Endothelial cell of umbilical vein (primary cell): Measurements from ENCODE around the gene BIRC2. TPM values are rescaled to one million over a fixed set of nuclear protein-coding genes. Genes with fewer than 3 reads are reported as not detected.

Experiments used
- BruUV-seq: library from RNA; stranded (reverse); fragments of 400-500 nt; replicated peaks from 2 replicates; lab custom pipeline; 2021; lab: Mats Ljungman, UMichigan
- CTCF ChIA-PET: fragments of 300-600, 350-600 bp; sonication (Branson Sonifier 250); formaldehyde crosslinking; loops from one replicate; lab custom pipeline; 2021; ENCODE audit warnings: antibody characterized with exemption, inconsistent platforms; lab: Charles Lee
- POLR2A ChIA-PET: fragments of 300-600, 350-600 bp; sonication (Branson Sonifier 250); formaldehyde crosslinking; loops from one replicate; lab custom pipeline; 2021; ENCODE audit warnings: antibody characterized with exemption, inconsistent platforms; lab: Charles Lee
- DNase-seq: peaks from one replicate; pipeline ENCODE4 v3.0.0-alpha.2; 2011; ENCODE audit warnings: low read depth, low spot score
- FAIRE-seq: peaks from 2 replicates; lab custom pipeline; 2011; peaks lifted over from hg19 to GRCh38; lab: Jason Lieb, UNC
- H2AFZ ChIP-seq: 2 replicates; pipeline ENCODE4 v1.6.0; 2012; ENCODE audit warnings: low read depth, low read length, control low read depth, inconsistent platforms
- H3K27ac ChIP-seq: 2 replicates; pipeline ENCODE4 v1.5.1; 2011; ENCODE audit warnings: low read depth, mild to moderate bottlenecking, control low read depth, low read length, moderate library complexity; ENCODE audit not compliant: insufficient read depth
- H3K27me3 ChIP-seq, 2 experiments: 2 replicates each; pipeline versions ENCODE4 v1.6.0 to v1.6.1; 2011; ENCODE audit warnings: low read length in 2 of 2, mixed read lengths in 1 of 2; ENCODE audit not compliant: control insufficient read depth in 2 of 2, insufficient read depth in 2 of 2
- H3K36me3 ChIP-seq, 2 experiments: 2 replicates in 1 of 2; 3 replicates in 1 of 2; pipeline ENCODE4 v1.5.1; 2011; ENCODE audit warnings: low read length in 2 of 2, mild to moderate bottlenecking in 1 of 2, moderate library complexity in 1 of 2; ENCODE audit not compliant: control insufficient read depth in 2 of 2, insufficient read depth in 2 of 2; ENCODE audit errors: extremely low read depth in 1 of 2
- H3K4me1 ChIP-seq: 3 replicates; pipeline ENCODE4 v1.5.1; 2011; ENCODE audit warnings: mild to moderate bottlenecking, low read length; ENCODE audit not compliant: control insufficient read depth, insufficient read depth; ENCODE audit errors: extremely low read depth
- H3K4me2 ChIP-seq: 2 replicates; pipeline ENCODE4 v1.6.1; 2011; ENCODE audit warnings: low read length, control low read depth, mixed read lengths; ENCODE audit not compliant: insufficient read depth
- H3K4me3 ChIP-seq, 3 experiments: fragments of 200-600 bp in 1 of 3; sonication (generic), shearing (Covaris generic) in 1 of 3; replicated peaks in 1 of 3; 2 replicates each; pipeline ENCODE4 v1.5.1; 2011 to 2016; ENCODE audit warnings: control low read depth in 3 of 3, low read length in 3 of 3, mild to moderate bottlenecking in 2 of 3, inconsistent platforms in 1 of 3, low read depth in 1 of 3, moderate library complexity in 1 of 3; ENCODE audit not compliant: insufficient read depth in 1 of 3
- H3K79me2 ChIP-seq: 2 replicates; pipeline ENCODE4 v1.6.0; 2012; ENCODE audit warnings: low read length, inconsistent platforms; ENCODE audit not compliant: control insufficient read depth, insufficient read depth
- H3K9ac ChIP-seq: replicated peaks from 2 replicates; pipeline ENCODE3; 2011; ENCODE audit warnings: low read length, control low read depth; ENCODE audit not compliant: insufficient read depth; ENCODE audit errors: extremely low read depth
- H3K9me1 ChIP-seq: replicated peaks from 3 replicates; pipeline ENCODE4 v1.6.0; 2011; ENCODE audit warnings: mild to moderate bottlenecking, low read length; ENCODE audit not compliant: control insufficient read depth, insufficient read depth; ENCODE audit errors: extremely low read depth
- H3K9me3 ChIP-seq: replicated peaks from 2 replicates; pipeline ENCODE4 v1.5.1; 2012; ENCODE audit warnings: low read length, inconsistent platforms; ENCODE audit not compliant: control insufficient read depth, insufficient read depth
- H4K20me1 ChIP-seq: replicated peaks from 2 replicates; pipeline ENCODE3; 2011; ENCODE audit warnings: mild to moderate bottlenecking, low read length; ENCODE audit not compliant: control insufficient read depth, insufficient read depth; ENCODE audit errors: extremely low read depth
- EZH2 ChIP-seq: IDR thresholded peaks from 2 replicates; pipeline ENCODE4 v1.6.1; 2012; ENCODE audit warnings: borderline replicate concordance, low read depth, mild to moderate bottlenecking, moderate library complexity, low read length, inconsistent platforms; ENCODE audit not compliant: severe bottlenecking
- FOS ChIP-seq: IDR thresholded peaks from 2 replicates; pipeline ENCODE4 v1.6.1; 2011; ENCODE audit warnings: mild to moderate bottlenecking, low read length, moderate library complexity, borderline replicate concordance; ENCODE audit not compliant: insufficient read depth
- GATA2 ChIP-seq: IDR thresholded peaks from 2 replicates; pipeline ENCODE4 v1.7.0; 2011; ENCODE audit warnings: low read depth, mild to moderate bottlenecking, moderate library complexity, mixed read lengths, low read length; ENCODE audit not compliant: insufficient read length, insufficient read depth
- JUN ChIP-seq: IDR thresholded peaks from 2 replicates; pipeline ENCODE4 v1.6.1; 2011; ENCODE audit warnings: borderline replicate concordance, low read depth; ENCODE audit not compliant: insufficient read length, insufficient read depth
- MYC ChIP-seq: IDR thresholded peaks from one replicate; pipeline ENCODE4 v1.6.1; 2011; ENCODE audit warnings: mild to moderate bottlenecking, low read depth, low read length
- POLR2A ChIP-seq: IDR thresholded peaks from 2 replicates; pipeline ENCODE4 v1.6.1; 2012; ENCODE audit warnings: low read depth, mild to moderate bottlenecking, control low read depth, low read length
- POLR2AphosphoS5 ChIP-seq: IDR thresholded peaks from 2 replicates; pipeline ENCODE4 v1.6.1; 2012; ENCODE audit warnings: low read depth, mild to moderate bottlenecking, control low read depth, low read length, moderate library complexity; ENCODE audit not compliant: insufficient read depth
- dilution Hi-C: fragments of 300-500 bp; cut with MboI; formaldehyde crosslinking; loops from one replicate; pipeline ENCODE4 v1.15.0; 2019; ENCODE audit warnings: low sequenced_read_pairs; ENCODE audit not compliant: extremely low pct_ligation_motif_present
- intact Hi-C: fragments of 100-400 bp; cut with micrococcal nuclease; formaldehyde crosslinking; loops from one replicate; pipeline ENCODE4 v1.10.0; 2022
- polyA plus RNA-seq, 4 experiments: library from polyadenylated mRNA; depleted of rRNA in 3 of 4; stranded (reverse) in 3 of 4; unstranded in 1 of 4; fragments of >200 nt; gene quantifications; 2 replicates each; pipeline versions ENCODE4 v1.2.1 to v1.2.3, GENCODE V29; 2011 to 2012; ENCODE audit warnings: missing spikeins in 1 of 4
- total RNA-seq: library from RNA; stranded (reverse); gene quantifications from 2 replicates; pipeline ENCODE4 v1.2.3, GENCODE V29; 2021
- TF ChIP-seq, protein P1 (sequence below): IDR thresholded peaks from 2 replicates; pipeline ENCODE4 v1.6.1; 2011; ENCODE audit not compliant: insufficient read depth, insufficient read length
- TF ChIP-seq, protein P2 (sequence below), 2 donors: IDR thresholded peaks; 1 replicate in 1 of 2; 2 replicates in 1 of 2; pipeline ENCODE4 v1.5.1; 2011; ENCODE audit warnings: low read length in 2 of 2, mild to moderate bottlenecking in 2 of 2, moderate library complexity in 2 of 2, control low read depth in 1 of 2, inconsistent platforms in 1 of 2, low read depth in 1 of 2; ENCODE audit not compliant: insufficient read depth in 1 of 2; ENCODE audit errors: extremely low read depth in 1 of 2

The BIRC2 gene
- total and polyA plus RNA-seq, 2 donors (not counting 3 experiments of a cell fraction or from before 2014, with no cell fraction given), result 42.8 to 47.3 TPM

DNA sequence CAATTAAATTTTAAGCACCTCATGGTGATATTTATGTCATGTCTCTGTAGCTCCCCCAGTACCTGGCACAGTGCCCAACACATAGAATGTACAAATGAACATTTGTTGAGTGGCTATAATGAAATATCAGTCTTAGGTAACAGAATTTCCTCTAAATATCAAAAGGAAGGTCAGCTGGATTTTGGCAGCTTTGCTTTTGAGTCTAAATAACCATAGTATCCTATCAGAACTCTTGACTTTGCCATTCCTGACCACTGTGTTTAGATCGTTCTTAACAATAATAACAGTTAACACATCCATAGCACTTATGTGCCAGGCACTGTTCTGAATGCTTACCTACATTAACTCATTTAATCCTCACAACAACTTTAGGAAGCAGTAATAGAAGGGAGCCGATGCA, 79.0 kb downstream of the BIRC2 start:
- Histone ChIP-seq H3K4me2 (no peak overlapping the region), H3K9me1 (no peaks in the 10 kb centered on the region), H4K20me1 (no peaks in the 10 kb centered on the region), H3K4me3 (no peak overlapping the region), H2AFZ (no peak overlapping the region), H3K4me1 (no peaks in the 10 kb centered on the region), H3K27ac (no peak overlapping the region), H3K27me3 (no peaks in the 10 kb centered on the region), H3K9ac (no peak overlapping the region), H3K9me3 (no peaks in the 10 kb centered on the region), H3K36me3 (no peaks in the 10 kb centered on the region), H3K79me2 (peaks cover 76% of the 10 kb centered on the region)
- FAIRE-seq (no peak), DNase-seq (no peak)
- dilution Hi-C loops, result no loop called here
- intact Hi-C loops, result no loop called here
- CTCF ChIA-PET, result interaction anchor here (0.8 to 2.1 kb wide), 5 partner anchors 12 to 70 kb away, joined by 3 to 8 read pairs (median 5); no protein-coding TSS in a partner anchor
- TF ChIP-seq, protein P1, sequence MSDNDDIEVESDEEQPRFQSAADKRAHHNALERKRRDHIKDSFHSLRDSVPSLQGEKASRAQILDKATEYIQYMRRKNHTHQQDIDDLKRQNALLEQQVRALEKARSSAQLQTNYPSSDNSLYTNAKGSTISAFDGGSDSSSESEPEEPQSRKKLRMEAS, result no peak
- TF ChIP-seq JUN, result no peak
- no peak for TF ChIP-seq GATA2
- TF ChIP-seq MYC, result no peak
- no peak for TF ChIP-seq POLR2AphosphoS5
- no peak for TF ChIP-seq POLR2A
- TF ChIP-seq EZH2, result no peak
- TF ChIP-seq, protein P2, sequence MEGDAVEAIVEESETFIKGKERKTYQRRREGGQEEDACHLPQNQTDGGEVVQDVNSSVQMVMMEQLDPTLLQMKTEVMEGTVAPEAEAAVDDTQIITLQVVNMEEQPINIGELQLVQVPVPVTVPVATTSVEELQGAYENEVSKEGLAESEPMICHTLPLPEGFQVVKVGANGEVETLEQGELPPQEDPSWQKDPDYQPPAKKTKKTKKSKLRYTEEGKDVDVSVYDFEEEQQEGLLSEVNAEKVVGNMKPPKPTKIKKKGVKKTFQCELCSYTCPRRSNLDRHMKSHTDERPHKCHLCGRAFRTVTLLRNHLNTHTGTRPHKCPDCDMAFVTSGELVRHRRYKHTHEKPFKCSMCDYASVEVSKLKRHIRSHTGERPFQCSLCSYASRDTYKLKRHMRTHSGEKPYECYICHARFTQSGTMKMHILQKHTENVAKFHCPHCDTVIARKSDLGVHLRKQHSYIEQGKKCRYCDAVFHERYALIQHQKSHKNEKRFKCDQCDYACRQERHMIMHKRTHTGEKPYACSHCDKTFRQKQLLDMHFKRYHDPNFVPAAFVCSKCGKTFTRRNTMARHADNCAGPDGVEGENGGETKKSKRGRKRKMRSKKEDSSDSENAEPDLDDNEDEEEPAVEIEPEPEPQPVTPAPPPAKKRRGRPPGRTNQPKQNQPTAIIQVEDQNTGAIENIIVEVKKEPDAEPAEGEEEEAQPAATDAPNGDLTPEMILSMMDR (IDR thresholded peaks at IDR 0.05; ENCODE audit: extremely low read depth in 1 of 2, insufficient read depth in 1 of 2, low read depth in 1 of 2, low read length in 2 of 2), result no peak
- no peak for TF ChIP-seq FOS
- POLR2A ChIA-PET, result no interaction called here
- BruUV-seq, result no TSS peak
